Left renal cortex interstitium (tissue), 4 donors: ENCODE measurements around the gene PLA2G7. TPM values are rescaled to one million over a fixed set of nuclear protein-coding genes. Genes with fewer than 3 reads are reported as not detected.
"Not testable (repeated sequence)": the region's sequence is repeated elsewhere in the genome, so short reads cannot be mapped to it uniquely, and the experiment has no call there.

ENCODE experiments used
- DNase-seq, 4 donors: peaks; one replicate each; pipeline ENCODE4 v3.0.0-alpha.2; 2013; ENCODE audit warnings: low read depth in 4 of 4, low spot score in 2 of 4, missing footprints in 1 of 4
- polyA plus RNA-seq, 4 donors: library from polyadenylated mRNA; unstranded; fragments of 120-200 nt; gene quantifications; one replicate each; pipeline ENCODE4 v1.2.1, GENCODE V29; 2013; ENCODE audit not compliant: insufficient read length in 4 of 4

PLA2G7 gene
- polyA plus RNA-seq, 4 donors: 2.0 to 3.1 (median 2.4) TPM

GRCh38 chr6:46749731-46750130, 14.6 kb upstream of the PLA2G7 start:
- DNase-seq: no peak

GRCh38 chr6:46748940-46749503, 13.8 kb upstream of the PLA2G7 start:
- DNase-seq: no peak

- no peak for DNase-seq
Observed at GRCh38 chr6:46746696-46747095, 11.5 kb upstream of the PLA2G7 start, which contains the start of gene ANKRD66. Gene ANKRD66, plus strand, starts transcription at chr6:46746933. Its CDS starts 5,016 bp downstream, at chr6:46751949.

- DNase-seq: no peak
Observed at GRCh38 chr6:46745973-46746372, 10.8 kb upstream of the PLA2G7 start.

- not testable (repeated sequence) for DNase-seq
Observed at GRCh38 chr6:46744159-46744725, 9.1 kb upstream of the PLA2G7 start.

- DNase-seq: no peak
Observed at GRCh38 chr6:46743425-46744158, 8.4 kb upstream of the PLA2G7 start.

GRCh38 chr6:46741910-46742309, 6.7 kb upstream of the PLA2G7 start:
- no peak for DNase-seq

- no peak for DNase-seq
Observed at GRCh38 chr6:46741482-46741881, 6.3 kb upstream of the PLA2G7 start.

GRCh38 chr6:46736906-46737305, 1.7 kb upstream of the PLA2G7 start:
- no peak for DNase-seq

GRCh38 chr6:46735720-46736031, 501 bp upstream of the PLA2G7 start:
- no peak for DNase-seq

- DNase-seq: no peak
Observed at GRCh38 chr6:46733341-46733801, 1.8 kb downstream of the PLA2G7 start.

GRCh38 chr6:46730921-46731461, 4.2 kb downstream of the PLA2G7 start:
- DNase-seq: no peak

GRCh38 chr6:46729787-46730326, 5.3 kb downstream of the PLA2G7 start:
- no peak for DNase-seq

- DNase-seq: no peak
Observed at GRCh38 chr6:46720401-46720800, 14.8 kb downstream of the PLA2G7 start.

- DNase-seq: no peak
Observed at GRCh38 chr6:46719099-46719498, 16.1 kb downstream of the PLA2G7 start.

GRCh38 chr6:46715141-46715540, 20.0 kb downstream of the PLA2G7 start:
- DNase-seq: no peak

GRCh38 chr6:46711491-46711890, 23.7 kb downstream of the PLA2G7 start:
- no peak for DNase-seq

GRCh38 chr6:46706464-46706863, 28.7 kb downstream of the PLA2G7 start:
- DNase-seq: no peak

- peak in 1 of 4 donors; percentile 5 for DNase-seq
Observed at GRCh38 chr6:46704562-46704961, 30.6 kb downstream of the PLA2G7 start.

- no peak for DNase-seq
Observed at GRCh38 chr6:46699970-46700369, 35.2 kb downstream of the PLA2G7 start.

GRCh38 chr6:46690911-46691451, 44.2 kb downstream of the PLA2G7 start:
- no peak for DNase-seq
